IMR-90 (cell line): ENCODE measurements around the gene CLEC16A. TPM values are rescaled to one million over a fixed set of nuclear protein-coding genes. Genes with fewer than 3 reads are reported as not detected.
A peak's percentile ranks its signal among the peaks of the same experiment; 100 is the strongest.

ENCODE experiments used
- ATAC-seq: fragments of 200-7000 bp; cut with Tn5 transposase; 2 replicates; pipeline ENCODE4 v1.9.1; 2020; ENCODE audit warnings: low read depth, mild to moderate bottlenecking, moderate library complexity
- BruUV-seq: library from RNA; stranded (reverse); fragments of 400-500 nt; replicated peaks from 2 replicates; lab custom pipeline; 2021; lab: Mats Ljungman, UMichigan
- CTCF ChIA-PET: fragments of 300-600 bp; formaldehyde crosslinking; extraction: SDS; loops from one replicate; lab custom pipeline; 2021; ENCODE audit warnings: antibody characterized with exemption; lab: Yijun Ruan, JAX
- POLR2A ChIA-PET: fragments of 300-600 bp; sonication (Branson Sonifier 250); formaldehyde crosslinking; loops from one replicate; lab custom pipeline; 2022; ENCODE audit warnings: antibody characterized with exemption; ENCODE audit not compliant: unreplicated experiment; lab: Charles Lee
- DNase-seq: peaks from one replicate; pipeline ENCODE4 v3.0.0; 2013
- H2AFZ ChIP-seq: replicated peaks from 2 replicates; pipeline ENCODE3; 2013; ENCODE audit warnings: low read length, mild to moderate bottlenecking; ENCODE audit not compliant: poor library complexity
- H2AK5ac ChIP-seq: 2 replicates; pipeline ENCODE4 v1.6.1; 2013; ENCODE audit warnings: low read depth, low read length, inconsistent platforms
- H2AK9ac ChIP-seq: replicated peaks from 2 replicates; pipeline ENCODE3; 2013; ENCODE audit warnings: mild to moderate bottlenecking, low read depth, low read length, moderate library complexity; ENCODE audit not compliant: poor library complexity
- H2BK120ac ChIP-seq: 2 replicates; pipeline ENCODE4 v1.6.1; 2013; ENCODE audit warnings: low read depth, low read length, inconsistent platforms
- H2BK15ac ChIP-seq: 3 replicates; pipeline ENCODE4 v1.6.1; 2013; ENCODE audit warnings: low read depth, low read length, inconsistent platforms
- H2BK20ac ChIP-seq: 2 replicates; pipeline ENCODE4 v1.6.1; 2013; ENCODE audit warnings: low read depth, mild to moderate bottlenecking, inconsistent platforms, low read length, moderate library complexity
- H2BK5ac ChIP-seq: 2 replicates; pipeline ENCODE4 v1.6.1; 2013; ENCODE audit warnings: mild to moderate bottlenecking, low read depth, low read length, inconsistent platforms; ENCODE audit not compliant: poor library complexity, severe bottlenecking
- H3K14ac ChIP-seq: replicated peaks from 2 replicates; pipeline ENCODE4 v1.6.1; 2013; ENCODE audit warnings: low read depth, low read length, inconsistent platforms
- H3K18ac ChIP-seq: 2 replicates; pipeline ENCODE4 v1.6.1; 2013; ENCODE audit warnings: low read depth, low read length, control low read depth
- H3K23ac ChIP-seq: 2 replicates; pipeline ENCODE4 v1.6.1; 2013; ENCODE audit warnings: low read depth, low read length, inconsistent platforms
- H3K27ac ChIP-seq: 2 replicates; pipeline ENCODE4 v1.5.1; 2013; ENCODE audit warnings: mild to moderate bottlenecking, control low read depth, low read length; ENCODE audit not compliant: insufficient read depth
- H3K27me3 ChIP-seq: 2 replicates; pipeline ENCODE4 v1.6.1; 2013; ENCODE audit warnings: low read length; ENCODE audit not compliant: control insufficient read depth, insufficient read depth
- H3K36me3 ChIP-seq: 2 replicates; pipeline ENCODE4 v1.6.1; 2013; ENCODE audit warnings: low read length, mixed read lengths; ENCODE audit not compliant: control insufficient read depth, insufficient read depth
- H3K4ac ChIP-seq: 2 replicates; pipeline ENCODE4 v1.6.1; 2013; ENCODE audit warnings: low read depth, low read length, inconsistent platforms
- H3K4me1 ChIP-seq: 2 replicates; pipeline ENCODE4 v1.6.1; 2013; ENCODE audit warnings: low read length, mixed read lengths; ENCODE audit not compliant: control insufficient read depth, insufficient read depth
- H3K4me2 ChIP-seq: 2 replicates; pipeline ENCODE4 v1.6.1; 2013; ENCODE audit warnings: low read depth, mild to moderate bottlenecking, control low read depth, low read length, moderate library complexity
- H3K4me3 ChIP-seq: 2 replicates; pipeline ENCODE4 v1.5.1; 2013; ENCODE audit warnings: low read depth, mild to moderate bottlenecking, control low read depth, low read length, moderate library complexity; ENCODE audit not compliant: insufficient read depth
- H3K56ac ChIP-seq: 2 replicates; pipeline ENCODE4 v1.6.1; 2013; ENCODE audit warnings: low read length, inconsistent platforms; ENCODE audit not compliant: insufficient read depth; ENCODE audit errors: extremely low read depth
- H3K79me1 ChIP-seq, 2 experiments: 2 replicates each; pipeline ENCODE4 v1.6.1; 2013; ENCODE audit warnings: low read length in 2 of 2, inconsistent platforms in 1 of 2, low read depth in 1 of 2
- H3K9ac ChIP-seq: 2 replicates; pipeline ENCODE4 v1.6.1; 2013; ENCODE audit warnings: low read depth, low read length, control low read depth
- H3K9me1 ChIP-seq: 2 replicates; pipeline ENCODE4 v1.6.1; 2013; ENCODE audit warnings: low read length, inconsistent platforms; ENCODE audit not compliant: insufficient read depth
- H3K9me3 ChIP-seq: 2 replicates; pipeline ENCODE4 v1.6.1; 2013; ENCODE audit warnings: low read length; ENCODE audit not compliant: control insufficient read depth, insufficient read depth
- H4K20me1 ChIP-seq: 2 replicates; pipeline ENCODE4 v1.6.1; 2013; ENCODE audit warnings: low read length, inconsistent platforms; ENCODE audit not compliant: insufficient read depth
- H4K5ac ChIP-seq: 2 replicates; pipeline ENCODE4 v1.6.1; 2013; ENCODE audit warnings: mild to moderate bottlenecking, low read depth, low read length, control low read depth
- H4K8ac ChIP-seq, 2 experiments: 2 replicates each; pipeline ENCODE4 v1.6.1; 2013; ENCODE audit warnings: low read depth in 2 of 2, low read length in 2 of 2, control low read depth in 1 of 2, inconsistent platforms in 1 of 2
- H4K91ac ChIP-seq: 2 replicates; pipeline ENCODE4 v1.6.1; 2013; ENCODE audit warnings: low read depth, low read length, inconsistent platforms; ENCODE audit not compliant: insufficient read depth
- BHLHE40 ChIP-seq: fragments of 150-350 bp; IDR thresholded peaks from 2 replicates; pipeline ENCODE4 v1.6.1; 2016; ENCODE audit warnings: mild to moderate bottlenecking, low read depth, low read length
- CEBPB ChIP-seq: IDR thresholded peaks from 2 replicates; pipeline ENCODE4 v1.6.1; 2012; ENCODE audit warnings: low read depth, low read length, improper control_type of control experiment
- CHD1 ChIP-seq: IDR thresholded peaks from 2 replicates; pipeline ENCODE4 v1.6.1; 2012; ENCODE audit warnings: low read depth, low read length, improper control_type of control experiment
- CTCF ChIP-seq: conservative IDR thresholded peaks from 2 replicates; pipeline ENCODE4 v1.5.1; 2012; ENCODE audit warnings: mild to moderate bottlenecking, low read depth, low read length, improper control_type of control experiment
- ELK1 ChIP-seq: fragments of 150-350 bp; IDR thresholded peaks from 2 replicates; pipeline ENCODE4 v1.6.1; 2016; ENCODE audit warnings: low read depth, mild to moderate bottlenecking, low read length, moderate library complexity, borderline replicate concordance
- FOS ChIP-seq: fragments of 150-350 bp; IDR thresholded peaks from 2 replicates; pipeline ENCODE4 v1.6.1; 2016; ENCODE audit warnings: low read depth, low read length
- MAFK ChIP-seq: IDR thresholded peaks from 2 replicates; pipeline ENCODE4 v1.6.1; 2012; ENCODE audit warnings: low read depth, low read length, improper control_type of control experiment
- MAZ ChIP-seq: IDR thresholded peaks from 2 replicates; pipeline ENCODE4 v1.6.1; 2012; ENCODE audit warnings: low read depth, mild to moderate bottlenecking, low read length, improper control_type of control experiment, moderate library complexity, borderline replicate concordance
- POLR2A ChIP-seq: IDR thresholded peaks from 2 replicates; pipeline ENCODE4 v1.6.1; 2012; ENCODE audit warnings: mild to moderate bottlenecking, low read depth, low read length
- RAD21 ChIP-seq: IDR thresholded peaks from 2 replicates; pipeline ENCODE4 v1.6.1; 2012; ENCODE audit warnings: low read length, improper control_type of control experiment
- RCOR1 ChIP-seq: IDR thresholded peaks from 2 replicates; pipeline ENCODE4 v1.6.1; 2012; ENCODE audit warnings: mild to moderate bottlenecking, low read length, improper control_type of control experiment; ENCODE audit not compliant: insufficient replicate concordance
- RFX5 ChIP-seq: IDR thresholded peaks from 2 replicates; pipeline ENCODE4 v1.8.0; 2012; ENCODE audit warnings: low read depth, mild to moderate bottlenecking, low read length, moderate library complexity
- WGBS, 2 experiments: methylation state at CpG; one replicate each; pipeline versions ENCODE4 v1.1.5 to v1.1.7; 2013; ENCODE audit warnings: missing lambda C conversion rate in 2 of 2; ENCODE audit not compliant: insufficient read length in 1 of 2; ENCODE audit errors: extremely low coverage in 2 of 2; 5-methylcytosine and 5-hydroxymethylcytosine counted together
- dilution Hi-C: fragments of 300-500 bp; cut with HindIII; formaldehyde crosslinking; loops from one replicate; pipeline ENCODE4 v1.14.3; 2018; ENCODE audit warnings: low sequenced_read_pairs; ENCODE audit not compliant: unreplicated experiment
- in situ Hi-C: fragments of 300-500 bp; cut with MboI; formaldehyde crosslinking; loops from 3 replicates; pipeline ENCODE4 v1.14.3; 2019; ENCODE audit warnings: low sequenced_read_pairs, inconsistent platforms, mixed read lengths
- intact Hi-C: fragments of 100-400 bp; cut with micrococcal nuclease; formaldehyde crosslinking; loops from 2 replicates; pipeline ENCODE4 v1.10.0; 2022
- polyA plus RNA-seq, 3 experiments: library from polyadenylated mRNA; depleted of rRNA; stranded (reverse); fragments of >200 nt; gene quantifications; 2 replicates each; pipeline ENCODE4 v1.2.3, GENCODE V29; 2012; ENCODE audit warnings: low replicate concordance in 1 of 3
- total RNA-seq: library from RNA; depleted of rRNA; stranded (reverse); fragments of >200 nt; gene quantifications from 2 replicates; pipeline ENCODE4 v1.2.3, GENCODE V29; 2012
- TF ChIP-seq, protein P1 (sequence below): fragments of 150-350 bp; IDR thresholded peaks from 2 replicates; pipeline ENCODE4 v1.6.1; 2017; ENCODE audit warnings: mild to moderate bottlenecking, antibody characterized with exemption, low read length, low read depth

The CLEC16A gene
- total and polyA plus RNA-seq, 2 of the 4 experiments (the other 2 are of a cell fraction) = 15.9 to 16.5 TPM

DNA sequence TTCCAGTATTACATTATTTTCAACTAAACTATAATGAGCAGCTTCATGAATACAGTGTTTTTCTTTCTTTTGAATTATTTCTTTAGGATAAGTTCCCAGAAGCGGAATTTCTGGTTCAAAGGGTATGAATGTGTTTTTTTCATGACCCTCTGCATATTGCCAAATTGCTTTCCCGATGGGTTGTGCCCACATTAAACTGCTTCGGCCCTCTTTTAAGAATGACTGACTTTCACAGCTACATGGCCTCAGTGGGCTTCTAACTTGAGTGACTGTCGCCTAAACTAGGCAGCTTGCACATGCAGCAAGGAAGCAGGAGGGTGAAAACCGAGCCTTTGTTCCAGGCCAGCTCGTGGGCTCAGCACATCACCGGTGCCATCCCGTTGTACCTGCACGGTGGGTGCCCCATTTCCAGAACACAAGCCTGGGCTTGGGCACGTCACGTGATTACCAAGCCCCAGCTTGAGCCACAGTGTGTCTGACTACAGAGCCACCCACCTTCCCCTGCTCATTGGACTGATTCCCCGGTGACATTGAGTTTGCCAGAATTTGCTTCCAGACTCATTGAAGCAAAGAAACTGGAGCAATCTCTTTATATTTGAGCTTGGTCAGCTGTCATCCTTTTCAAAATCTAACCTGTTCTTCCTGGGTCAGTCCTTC lies 112.8 kb downstream of the CLEC16A start:
- Histone ChIP-seq H3K9me3 (no peaks in the 10 kb centered on the region), H3K4me3 (no peak overlapping the region), H4K8ac (peak overlapping the region; percentile 35 to 84; a peak in 3 of 4 replicates), H4K5ac (peak overlapping the region; percentile 21; the same call in 1 of the 2 replicates), H2AK9ac (no peak overlapping the region), H2BK15ac (peak overlapping the region; percentile 82; the same call in 2 of the 3 replicates), H2BK5ac (no peak overlapping the region), H2BK20ac (peak overlapping the region; percentile 51; the same call in 1 of the 2 replicates), H3K27me3 (no peaks in the 10 kb centered on the region), H3K36me3 (peaks cover 34% of the 10 kb centered on the region), H2AFZ (peak overlapping the region; percentile 37), H3K18ac (peak overlapping the region; percentile 65; the same call in 1 of the 2 replicates), H2BK120ac (peak overlapping the region; percentile 84; the same call in 1 of the 2 replicates), H2AK5ac (peak overlapping the region; percentile 92), H3K4ac (peak overlapping the region; percentile 86), H4K20me1 (no peaks in the 10 kb centered on the region), H3K9ac (no peak overlapping the region; the same call in 1 of the 2 replicates), H3K23ac (no peak overlapping the region; the same call in 1 of the 2 replicates), H3K14ac (peak overlapping the region; percentile 81), H3K27ac (peak overlapping the region; percentile 43; the same call in 1 of the 2 replicates), H3K4me2 (no peak overlapping the region), H3K4me1 (peaks cover 7% of the 10 kb centered on the region), H3K9me1 (peaks cover 32% of the 10 kb centered on the region), H4K91ac (peak overlapping the region; percentile 77), H3K56ac (no peak overlapping the region), H3K79me1 (no peaks in the 10 kb centered on the region)
- TF ChIP-seq BHLHE40 (no peak), CEBPB (no peak), CTCF (no peak), POLR2A (no peak), CHD1 (no peak), RAD21 (no peak), MAZ (no peak), RFX5 (no peak), MAFK (no peak), FOS (no peak), ELK1 (no peak), RCOR1 (no peak)
- TF ChIP-seq, protein P1, sequence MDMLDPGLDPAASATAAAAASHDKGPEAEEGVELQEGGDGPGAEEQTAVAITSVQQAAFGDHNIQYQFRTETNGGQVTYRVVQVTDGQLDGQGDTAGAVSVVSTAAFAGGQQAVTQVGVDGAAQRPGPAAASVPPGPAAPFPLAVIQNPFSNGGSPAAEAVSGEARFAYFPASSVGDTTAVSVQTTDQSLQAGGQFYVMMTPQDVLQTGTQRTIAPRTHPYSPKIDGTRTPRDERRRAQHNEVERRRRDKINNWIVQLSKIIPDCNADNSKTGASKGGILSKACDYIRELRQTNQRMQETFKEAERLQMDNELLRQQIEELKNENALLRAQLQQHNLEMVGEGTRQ = no peak
- DNase-seq (no peak), ATAC-seq (no peak)
- no TSS peak for BruUV-seq
- CTCF ChIA-PET = interaction anchor here (0.8 kb wide), 1 partner anchor 199 kb away, joined by 3 read pairs; the partner anchor contains the start of gene SOCS1
- WGBS, 2 experiments = 95% methylated on average over 8 of the region's 12 CpGs; no CpG with 5 or more reads in 1 of the 2 experiments
- POLR2A ChIA-PET = no interaction called here
- intact Hi-C loops = no loop called here
- dilution Hi-C loops = no loop called here
- in situ Hi-C loops = no loop called here
